Panc1 (cell line): ENCODE results near the gene NCAPG2. TPM values are rescaled to one million over a fixed set of nuclear protein-coding genes. Genes with fewer than 3 reads are reported as not detected.

ENCODE experiments used
- ATAC-seq: fragments of 200-7000 bp; cut with Tn5 transposase; 2 replicates; pipeline ENCODE4 v1.9.1; 2020; ENCODE audit warnings: mild to moderate bottlenecking, moderate library complexity
- BruUV-seq: library from RNA; stranded (reverse); fragments of 400-500 nt; replicated peaks from 2 replicates; lab custom pipeline; 2021; lab: Mats Ljungman, UMichigan
- CTCF ChIA-PET: fragments of 300-600 bp; sonication (Branson Sonifier 250); formaldehyde crosslinking; loops from one replicate; lab custom pipeline; 2022; ENCODE audit warnings: antibody characterized with exemption; lab: Charles Lee
- POLR2A ChIA-PET: fragments of 300-600 bp; sonication (Branson Sonifier 250); formaldehyde crosslinking; loops from one replicate; lab custom pipeline; 2022; ENCODE audit warnings: antibody characterized with exemption; lab: Charles Lee
- DNase-seq: peaks from one replicate; pipeline ENCODE4 v3.0.0-alpha.2; 2010; ENCODE audit warnings: low read depth, low spot score
- H3K27ac ChIP-seq: 2 replicates; pipeline ENCODE4 v1.5.1; 2011; ENCODE audit warnings: mild to moderate bottlenecking, low read length, inconsistent platforms
- H3K27me3 ChIP-seq: fragments of 200-500 bp; sonication (Bioruptor generic); 2 replicates; pipeline ENCODE4 v1.6.0; 2014; ENCODE audit warnings: low read length, inconsistent platforms; ENCODE audit not compliant: control insufficient read depth, insufficient read depth
- H3K36me3 ChIP-seq: fragments of 200-500 bp; sonication (Bioruptor generic); 2 replicates; pipeline ENCODE4 v1.5.1; 2014; ENCODE audit warnings: inconsistent platforms, mild to moderate bottlenecking, low read length, moderate library complexity; ENCODE audit not compliant: control insufficient read depth, insufficient read depth
- H3K4me1 ChIP-seq: 2 replicates; pipeline ENCODE4 v1.5.1; 2011; ENCODE audit warnings: inconsistent platforms, mild to moderate bottlenecking, low read length, moderate library complexity; ENCODE audit not compliant: control insufficient read depth, insufficient read depth
- H3K4me3 ChIP-seq, 2 experiments: 2 replicates each; pipeline ENCODE4 v1.5.1; 2011 to 2012; ENCODE audit warnings: low read depth in 2 of 2, low read length in 2 of 2, mild to moderate bottlenecking in 2 of 2, inconsistent platforms in 1 of 2, moderate library complexity in 1 of 2
- H3K9me3 ChIP-seq: fragments of 200-500 bp; sonication (Bioruptor generic); 2 replicates; pipeline ENCODE4 v1.5.1; 2014; ENCODE audit warnings: low read depth, mild to moderate bottlenecking, inconsistent platforms, low read length, moderate library complexity; ENCODE audit not compliant: control insufficient read depth, insufficient read depth
- CTCF ChIP-seq: fragments of 450-650 bp; IDR thresholded peaks from 2 replicates; pipeline ENCODE4 v1.5.1; 2017; ENCODE audit warnings: mild to moderate bottlenecking
- POLR2AphosphoS5 ChIP-seq: IDR thresholded peaks from 2 replicates; pipeline ENCODE4 v1.6.1; 2012; ENCODE audit warnings: mild to moderate bottlenecking, low read depth, low read length, moderate library complexity
- SIN3A ChIP-seq: IDR thresholded peaks from 2 replicates; pipeline ENCODE4 v1.6.1; 2012; ENCODE audit warnings: low read depth, mild to moderate bottlenecking, low read length, moderate library complexity, borderline replicate concordance; ENCODE audit not compliant: insufficient read depth
- TCF7L2 ChIP-seq: IDR thresholded peaks from 2 replicates; pipeline ENCODE4 v1.6.1; 2011; ENCODE audit warnings: mild to moderate bottlenecking, low read depth, low read length, inconsistent platforms
- in situ Hi-C: cut with HindIII; loops from 2 replicates; pipeline ENCODE4 v1.10.0; 2016; ENCODE audit warnings: low sequenced_read_pairs, low pct_unique_long_range_greater_than_20kb
- intact Hi-C: fragments of 100-400 bp; cut with micrococcal nuclease; formaldehyde crosslinking; loops from one replicate; pipeline ENCODE4 v1.10.0; 2022; ENCODE audit not compliant: unreplicated experiment
- total RNA-seq: library from RNA; stranded (reverse); gene quantifications from one replicate; pipeline ENCODE4 v1.2.1, GENCODE V29; 2021; ENCODE audit not compliant: unreplicated experiment
- TF ChIP-seq, protein P1 (sequence below), 2 experiments: IDR thresholded peaks; 2 replicates each; pipeline ENCODE4 v1.6.1; 2011 to 2012; ENCODE audit warnings: low read depth in 2 of 2, control low read depth in 1 of 2, low read length in 1 of 2, mild to moderate bottlenecking in 1 of 2, moderate library complexity in 1 of 2; ENCODE audit not compliant: insufficient read depth in 1 of 2

The NCAPG2 gene
- total RNA-seq, 1 experiment from 2014 or later, result 81.4 TPM

GRCh38 chr7:158748335-158748734 lies 43.7 kb upstream of the NCAPG2 start:
- POLR2A ChIA-PET, result no interaction called here
- TF ChIP-seq, protein P1, sequence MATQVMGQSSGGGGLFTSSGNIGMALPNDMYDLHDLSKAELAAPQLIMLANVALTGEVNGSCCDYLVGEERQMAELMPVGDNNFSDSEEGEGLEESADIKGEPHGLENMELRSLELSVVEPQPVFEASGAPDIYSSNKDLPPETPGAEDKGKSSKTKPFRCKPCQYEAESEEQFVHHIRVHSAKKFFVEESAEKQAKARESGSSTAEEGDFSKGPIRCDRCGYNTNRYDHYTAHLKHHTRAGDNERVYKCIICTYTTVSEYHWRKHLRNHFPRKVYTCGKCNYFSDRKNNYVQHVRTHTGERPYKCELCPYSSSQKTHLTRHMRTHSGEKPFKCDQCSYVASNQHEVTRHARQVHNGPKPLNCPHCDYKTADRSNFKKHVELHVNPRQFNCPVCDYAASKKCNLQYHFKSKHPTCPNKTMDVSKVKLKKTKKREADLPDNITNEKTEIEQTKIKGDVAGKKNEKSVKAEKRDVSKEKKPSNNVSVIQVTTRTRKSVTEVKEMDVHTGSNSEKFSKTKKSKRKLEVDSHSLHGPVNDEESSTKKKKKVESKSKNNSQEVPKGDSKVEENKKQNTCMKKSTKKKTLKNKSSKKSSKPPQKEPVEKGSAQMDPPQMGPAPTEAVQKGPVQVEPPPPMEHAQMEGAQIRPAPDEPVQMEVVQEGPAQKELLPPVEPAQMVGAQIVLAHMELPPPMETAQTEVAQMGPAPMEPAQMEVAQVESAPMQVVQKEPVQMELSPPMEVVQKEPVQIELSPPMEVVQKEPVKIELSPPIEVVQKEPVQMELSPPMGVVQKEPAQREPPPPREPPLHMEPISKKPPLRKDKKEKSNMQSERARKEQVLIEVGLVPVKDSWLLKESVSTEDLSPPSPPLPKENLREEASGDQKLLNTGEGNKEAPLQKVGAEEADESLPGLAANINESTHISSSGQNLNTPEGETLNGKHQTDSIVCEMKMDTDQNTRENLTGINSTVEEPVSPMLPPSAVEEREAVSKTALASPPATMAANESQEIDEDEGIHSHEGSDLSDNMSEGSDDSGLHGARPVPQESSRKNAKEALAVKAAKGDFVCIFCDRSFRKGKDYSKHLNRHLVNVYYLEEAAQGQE (IDR thresholded peaks at IDR 0.05; ENCODE audit: insufficient read depth in 1 of 2, low read depth in 2 of 2, low read length in 1 of 2), result no peak
- TF ChIP-seq POLR2AphosphoS5, result no peak
- no peak for TF ChIP-seq CTCF
- no peak for TF ChIP-seq SIN3A
- TF ChIP-seq TCF7L2, result no peak

GRCh38 chr7:158747408-158747807 lies 42.8 kb upstream of the NCAPG2 start:
- ATAC-seq (no peak), DNase-seq (no peak)
- H3K27me3 ChIP-seq, result no peaks in the 10 kb centered on the region
- ChIA-PET CTCF (no interaction called here), POLR2A (no interaction called here)
- no peak overlapping the region for H3K27ac ChIP-seq
- H3K36me3 ChIP-seq, result peaks cover 25% of the 10 kb centered on the region; the same call in 1 of the 2 replicates
- no TSS peak for BruUV-seq
- TF ChIP-seq SIN3A (no peak), TCF7L2 (no peak), POLR2AphosphoS5 (no peak), CTCF (no peak)
- TF ChIP-seq, protein P1 (IDR thresholded peaks at IDR 0.05; ENCODE audit: insufficient read depth in 1 of 2, low read depth in 2 of 2, low read length in 1 of 2), result no peak
- no peaks in the 10 kb centered on the region for H3K4me1 ChIP-seq
- H3K4me3 ChIP-seq, result no peak overlapping the region
- intact Hi-C loops, result no loop called here
- no peaks in the 10 kb centered on the region for H3K9me3 ChIP-seq
- in situ Hi-C loops, result no loop called here

More at GRCh38 chr7:158748335-158748734, 43.7 kb upstream of the NCAPG2 start:
- no peaks in the 10 kb centered on the region for H3K27me3 ChIP-seq
- H3K4me3 ChIP-seq, result no peak overlapping the region
- no TSS peak for BruUV-seq
- in situ Hi-C loops, result no loop called here
- DNase-seq (no peak), ATAC-seq (no peak)
- H3K9me3 ChIP-seq, result no peaks in the 10 kb centered on the region
- H3K27ac ChIP-seq, result no peak overlapping the region
- no peaks in the 10 kb centered on the region for H3K4me1 ChIP-seq
- H3K36me3 ChIP-seq, result peaks cover 27% of the 10 kb centered on the region; the same call in 1 of the 2 replicates
- CTCF ChIA-PET, result no interaction called here
- intact Hi-C loops, result no loop called here
